IPS-18c (cell line): ENCODE measurements around the gene MBD6.

Experiments used
- H3K4me3 ChIP-seq: 2 replicates; pipeline ENCODE4 v1.7.0; 2013; ENCODE audit warnings: low read depth, mild to moderate bottlenecking, low read length, moderate library complexity; ENCODE audit not compliant: insufficient read depth
- H3K9me3 ChIP-seq: one replicate; pipeline ENCODE4 v1.6.1; 2013; ENCODE audit warnings: mild to moderate bottlenecking, low read length, moderate library complexity; ENCODE audit not compliant: control insufficient read depth, insufficient read depth

MBD6 gene, protein sequence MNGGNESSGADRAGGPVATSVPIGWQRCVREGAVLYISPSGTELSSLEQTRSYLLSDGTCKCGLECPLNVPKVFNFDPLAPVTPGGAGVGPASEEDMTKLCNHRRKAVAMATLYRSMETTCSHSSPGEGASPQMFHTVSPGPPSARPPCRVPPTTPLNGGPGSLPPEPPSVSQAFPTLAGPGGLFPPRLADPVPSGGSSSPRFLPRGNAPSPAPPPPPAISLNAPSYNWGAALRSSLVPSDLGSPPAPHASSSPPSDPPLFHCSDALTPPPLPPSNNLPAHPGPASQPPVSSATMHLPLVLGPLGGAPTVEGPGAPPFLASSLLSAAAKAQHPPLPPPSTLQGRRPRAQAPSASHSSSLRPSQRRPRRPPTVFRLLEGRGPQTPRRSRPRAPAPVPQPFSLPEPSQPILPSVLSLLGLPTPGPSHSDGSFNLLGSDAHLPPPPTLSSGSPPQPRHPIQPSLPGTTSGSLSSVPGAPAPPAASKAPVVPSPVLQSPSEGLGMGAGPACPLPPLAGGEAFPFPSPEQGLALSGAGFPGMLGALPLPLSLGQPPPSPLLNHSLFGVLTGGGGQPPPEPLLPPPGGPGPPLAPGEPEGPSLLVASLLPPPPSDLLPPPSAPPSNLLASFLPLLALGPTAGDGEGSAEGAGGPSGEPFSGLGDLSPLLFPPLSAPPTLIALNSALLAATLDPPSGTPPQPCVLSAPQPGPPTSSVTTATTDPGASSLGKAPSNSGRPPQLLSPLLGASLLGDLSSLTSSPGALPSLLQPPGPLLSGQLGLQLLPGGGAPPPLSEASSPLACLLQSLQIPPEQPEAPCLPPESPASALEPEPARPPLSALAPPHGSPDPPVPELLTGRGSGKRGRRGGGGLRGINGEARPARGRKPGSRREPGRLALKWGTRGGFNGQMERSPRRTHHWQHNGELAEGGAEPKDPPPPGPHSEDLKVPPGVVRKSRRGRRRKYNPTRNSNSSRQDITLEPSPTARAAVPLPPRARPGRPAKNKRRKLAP

DNA sequence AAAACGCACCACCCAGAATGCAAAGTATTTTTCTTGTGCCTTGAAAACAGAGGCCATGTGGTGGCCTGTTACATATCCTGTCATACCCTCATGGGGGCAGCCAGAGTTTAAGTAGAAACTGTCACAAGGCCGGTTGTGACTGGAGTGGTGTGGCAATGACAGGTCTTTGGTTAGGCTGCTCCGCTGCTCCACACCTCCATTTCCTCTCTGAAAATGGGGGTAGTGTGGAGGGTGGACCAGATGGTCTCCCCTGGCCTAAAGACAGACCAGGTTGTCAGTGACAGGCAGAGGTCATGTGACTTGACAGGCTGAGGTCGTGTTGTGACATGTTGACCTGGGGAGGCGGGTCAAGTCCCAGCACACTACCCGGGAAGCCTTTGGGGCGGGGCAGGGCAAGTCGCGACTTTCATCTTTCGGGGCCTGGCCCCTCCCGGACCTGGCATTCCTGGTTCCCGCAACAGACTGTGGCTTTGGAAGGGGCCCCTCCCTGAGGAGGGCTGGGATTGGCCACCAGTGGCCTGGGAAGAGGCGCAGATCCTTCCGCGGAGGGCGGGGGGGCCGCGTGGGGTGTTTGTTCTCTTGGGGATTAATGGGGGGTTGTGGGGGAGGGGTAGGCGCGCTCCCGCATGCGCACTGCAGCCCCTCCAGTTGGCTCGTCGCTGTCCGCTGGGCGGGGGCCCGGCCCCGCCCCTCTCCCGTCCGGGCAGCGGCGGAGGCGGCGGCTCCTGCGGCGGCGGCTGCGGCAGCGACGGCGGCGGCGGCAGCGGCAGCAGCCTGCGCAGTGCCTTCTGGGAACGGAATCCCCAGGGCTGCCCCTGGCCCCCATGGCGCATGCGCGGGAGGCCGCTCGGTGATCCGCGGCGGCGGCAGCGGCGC lies at the start of gene MBD6:
Gene MBD6, plus strand, starts transcription at position 814 of the 876 bp plus-strand sequence. CDS start 1,480 bp downstream, outside the sequence.
- Histone ChIP-seq H3K9me3 (no peaks in the 10 kb centered on the region), H3K4me3 (peak within 1 kb of the TSS; percentile 83)

DNA sequence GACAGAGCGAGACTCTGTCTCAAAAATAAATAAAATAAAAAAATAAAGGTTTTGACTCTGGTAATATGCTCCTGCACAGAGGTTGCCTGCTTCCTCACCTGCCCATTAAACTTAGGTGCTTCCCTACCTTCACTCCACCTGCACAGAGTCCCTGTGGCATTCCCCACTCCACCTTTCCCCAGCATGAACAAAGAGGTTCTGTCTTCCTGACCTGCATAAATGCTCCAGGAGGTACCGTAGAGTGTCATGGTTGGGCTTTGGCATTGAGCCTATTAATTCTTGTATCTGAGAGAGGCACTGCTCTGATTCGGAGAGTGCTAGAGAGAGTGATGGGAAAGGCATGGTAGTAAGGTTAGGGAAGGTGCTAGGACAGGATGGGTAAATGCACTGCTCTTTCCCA lies 49.2 kb upstream of the MBD6 start:
- Histone ChIP-seq H3K4me3 (no peak overlapping the region), H3K9me3 (no peaks in the 10 kb centered on the region)

GRCh38 chr12:57473886-57474285 lies 48.7 kb upstream of the MBD6 start:
- no peak overlapping the region for H3K4me3 ChIP-seq

GRCh38 chr12:57474430-57474829 lies 48.2 kb upstream of the MBD6 start:
- H3K9me3 ChIP-seq: no peaks in the 10 kb centered on the region
- no peak overlapping the region for H3K4me3 ChIP-seq

More at GRCh38 chr12:57473886-57474285, 48.7 kb upstream of the MBD6 start:
- no peaks in the 10 kb centered on the region for H3K9me3 ChIP-seq

- Histone ChIP-seq H3K4me3 (peak overlapping the region; percentile 55; the same call in 1 of the 2 replicates), H3K9me3 (no peaks in the 10 kb centered on the region)
Measured at GRCh38 chr12:57474862-57475261, 47.8 kb upstream of the MBD6 start.

DNA sequence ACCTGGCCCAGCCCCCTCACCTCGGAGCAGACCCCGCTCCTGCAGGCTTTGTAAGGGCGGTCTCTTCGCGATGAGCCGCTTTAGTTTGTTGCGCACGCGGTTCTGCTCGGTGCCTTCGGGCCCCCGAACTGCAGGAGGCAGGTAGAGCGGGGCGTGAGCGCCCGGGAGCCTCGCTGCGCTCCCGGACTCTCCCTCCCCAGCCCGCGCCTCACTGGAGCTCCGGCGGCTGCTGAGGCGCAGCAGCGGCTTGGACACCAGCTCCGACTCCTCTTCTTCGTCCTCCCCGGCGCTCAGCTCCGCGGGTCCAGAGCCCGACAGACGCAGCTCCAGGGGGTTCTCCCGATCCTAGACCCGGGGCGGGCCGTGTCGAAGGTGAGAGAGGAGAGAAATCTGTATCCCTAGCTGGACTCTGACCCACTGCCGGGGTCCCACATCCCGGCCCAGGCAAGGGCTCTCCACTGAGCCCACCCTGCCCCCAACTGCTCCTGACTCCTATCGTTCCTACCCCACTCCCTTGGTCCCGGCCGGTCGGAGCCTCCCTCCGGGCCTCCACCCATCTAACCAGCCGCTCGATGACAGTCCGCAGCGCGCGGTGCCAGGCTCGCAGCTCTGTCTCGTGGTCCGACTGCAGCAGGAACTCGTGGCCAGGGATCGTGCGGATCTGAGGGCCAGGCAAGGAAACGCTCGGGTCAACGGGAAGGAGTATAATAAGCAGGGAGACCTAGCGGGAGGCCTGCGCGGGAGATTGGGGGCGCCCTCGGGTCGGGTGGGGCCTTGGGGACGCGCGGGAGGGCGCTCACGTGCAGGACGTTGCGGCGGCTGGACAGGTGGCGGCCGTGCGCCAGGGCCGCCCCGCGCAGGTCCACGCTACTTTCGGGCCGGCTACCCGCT lies 47.1 kb upstream of the MBD6 start:
- Histone ChIP-seq H3K9me3 (no peaks in the 10 kb centered on the region), H3K4me3 (peak overlapping the region; percentile 55)

- Histone ChIP-seq H3K9me3 (no peaks in the 10 kb centered on the region), H3K4me3 (peak overlapping the region; percentile 55)
Measured at GRCh38 chr12:57476162-57476992, 46.2 kb upstream of the MBD6 start.

DNA sequence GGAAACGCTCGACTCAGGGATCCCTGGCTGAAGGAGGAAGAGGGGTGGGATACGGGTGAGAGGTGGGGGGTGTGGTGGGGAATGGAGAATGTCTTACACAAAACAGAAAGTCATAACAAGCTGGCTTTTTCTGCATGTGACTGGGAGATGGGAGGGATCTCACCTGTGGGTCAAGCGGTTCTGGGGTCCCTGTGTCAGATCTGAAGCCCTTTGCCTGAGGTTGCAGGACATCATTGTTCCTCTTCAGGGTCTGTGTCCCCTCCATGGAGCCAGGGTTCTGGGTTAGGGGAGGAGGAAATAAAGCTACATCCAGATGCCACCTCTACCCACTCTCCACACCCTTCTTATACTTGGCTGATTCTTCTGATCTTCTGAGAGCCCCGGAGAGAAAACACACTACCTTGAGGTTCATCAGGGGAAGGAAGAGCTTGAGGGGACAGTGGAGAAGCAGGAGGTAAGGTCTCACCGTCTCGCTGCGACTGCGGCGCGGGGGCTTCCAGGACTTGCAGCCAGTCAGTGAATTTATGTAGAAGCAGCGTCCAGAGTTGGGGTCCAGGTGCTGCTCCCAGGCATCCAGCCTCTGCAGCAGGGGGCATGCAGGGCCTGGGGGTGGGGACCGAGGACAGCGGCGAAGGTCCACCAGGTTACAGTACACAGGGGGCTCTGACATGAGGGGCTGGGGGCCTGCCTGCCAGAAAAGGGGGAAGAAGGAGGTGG lies 45.5 kb upstream of the MBD6 start:
- no peaks in the 10 kb centered on the region for H3K9me3 ChIP-seq
- H3K4me3 ChIP-seq: no peak overlapping the region

DNA sequence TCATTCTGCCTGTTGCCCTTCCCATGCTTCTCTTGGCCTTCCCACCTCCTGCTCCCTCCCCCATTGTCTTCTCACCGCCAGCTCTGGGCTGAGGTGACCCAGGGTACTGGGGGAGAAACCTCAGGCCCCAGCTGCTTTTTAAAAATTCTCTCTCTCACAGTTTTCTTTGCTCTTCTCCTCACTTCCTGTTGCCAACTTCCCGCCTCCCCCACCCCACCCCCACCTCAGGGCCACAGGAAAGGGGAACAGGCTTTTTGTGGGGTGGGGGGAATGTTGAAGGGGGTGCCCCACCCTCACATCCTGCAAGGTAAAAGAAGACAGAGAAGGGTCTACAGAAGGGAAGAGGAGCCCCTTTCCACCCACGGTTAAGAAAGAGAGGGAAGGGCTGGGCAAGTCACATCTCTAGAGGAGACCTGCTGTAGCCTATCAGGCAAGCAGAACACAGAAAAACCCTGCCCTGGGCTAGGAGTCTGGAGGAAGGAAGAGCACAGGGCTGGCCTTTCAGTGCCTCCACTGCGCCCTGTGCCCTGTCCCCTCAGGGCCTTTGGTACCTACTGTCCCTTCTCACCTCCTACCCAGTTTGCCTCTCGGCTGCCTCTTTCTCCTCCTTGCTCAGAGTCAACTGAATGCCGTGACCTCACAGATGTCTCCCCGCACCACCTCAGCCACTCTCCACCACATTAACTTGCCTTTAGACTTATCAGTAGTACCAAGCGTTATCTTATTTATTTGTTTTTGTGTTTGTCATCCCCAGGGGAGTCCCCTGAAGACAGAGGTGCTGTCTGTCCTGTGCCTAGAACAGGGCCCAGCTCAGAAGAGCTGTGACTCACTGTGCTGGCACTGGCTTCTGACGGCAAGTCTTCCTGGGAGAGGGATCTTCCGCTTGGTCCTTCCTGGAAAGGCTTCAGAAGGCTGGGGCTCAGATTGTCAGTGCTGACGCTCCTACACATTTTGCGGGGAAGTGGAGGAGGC lies 44.6 kb upstream of the MBD6 start:
- no peak overlapping the region for H3K4me3 ChIP-seq
- no peaks in the 10 kb centered on the region for H3K9me3 ChIP-seq

GRCh38 chr12:57479043-57479375 lies 43.6 kb upstream of the MBD6 start:
- H3K4me3 ChIP-seq: no peak overlapping the region

GRCh38 chr12:57479376-57480115 lies 43.1 kb upstream of the MBD6 start, which contains the start of gene ARHGAP9:
Gene ARHGAP9, minus strand, starts transcription at chr12:57479866. Its CDS starts 460 bp downstream, at chr12:57479406.
- H3K9me3 ChIP-seq: no peaks in the 10 kb centered on the region
- H3K4me3 ChIP-seq: no peak within 1 kb of the TSS

More at GRCh38 chr12:57479043-57479375, 43.6 kb upstream of the MBD6 start:
- no peaks in the 10 kb centered on the region for H3K9me3 ChIP-seq

GRCh38 chr12:57481671-57482070 lies 41.0 kb upstream of the MBD6 start:
- Histone ChIP-seq H3K9me3 (no peaks in the 10 kb centered on the region), H3K4me3 (no peak overlapping the region)

- no peak overlapping the region for H3K4me3 ChIP-seq
- H3K9me3 ChIP-seq: no peaks in the 10 kb centered on the region
Measured at GRCh38 chr12:57483466-57483865, 39.2 kb upstream of the MBD6 start.
